SK-N-SH (cell line): Measurements from ENCODE around the gene PON3.

ENCODE experiments used
- CTCF ChIP-seq: fragments of 200-600 bp; sonication (generic); IDR thresholded peaks from 2 replicates; pipeline ENCODE4 v1.6.1; 2017; ENCODE audit warnings: antibody characterized with exemption, mild to moderate bottlenecking, moderate library complexity
- EP300 ChIP-seq, 2 experiments: IDR thresholded peaks; 2 replicates each; pipeline versions ENCODE4 v1.4.0 to v1.6.1; 2012; ENCODE audit warnings: borderline replicate concordance in 1 of 2, low read depth in 1 of 2, low read length in 1 of 2
- EZH2phosphoT487 ChIP-seq: fragments of 200-600 bp; sonication (generic); IDR thresholded peaks from 2 replicates; pipeline ENCODE4 v1.6.1; 2017; ENCODE audit warnings: low read depth, mixed run types, mild to moderate bottlenecking, antibody characterized with exemption, moderate library complexity, borderline replicate concordance
- FOXJ3 ChIP-seq: sonication (generic); formaldehyde crosslinking; IDR thresholded peaks from 2 replicates; pipeline ENCODE4 v1.5.1; 2020; ENCODE audit warnings: mild to moderate bottlenecking, missing genetic modification reagents
- FOXM1 ChIP-seq: IDR thresholded peaks from 2 replicates; pipeline ENCODE4 v1.4.0; 2012; ENCODE audit warnings: low read depth, mild to moderate bottlenecking
- GABPA ChIP-seq: IDR thresholded peaks from 2 replicates; pipeline ENCODE4 v1.4.0; 2012; ENCODE audit warnings: low read depth, mild to moderate bottlenecking
- GATA2 ChIP-seq: sonication (generic); formaldehyde crosslinking; IDR thresholded peaks from 2 replicates; pipeline ENCODE4 v1.5.0; 2020; ENCODE audit warnings: mild to moderate bottlenecking, missing genetic modification reagents
- MAX ChIP-seq: IDR thresholded peaks from 2 replicates; pipeline ENCODE4 v1.4.0; 2012; ENCODE audit warnings: low read depth
- MXI1 ChIP-seq: IDR thresholded peaks from 2 replicates; pipeline ENCODE4 v1.6.1; 2012; ENCODE audit warnings: mild to moderate bottlenecking, low read depth, low read length, improper control_type of control experiment
- NRF1 ChIP-seq: IDR thresholded peaks from 2 replicates; pipeline ENCODE4 v1.6.1; 2012; ENCODE audit warnings: low read depth, mild to moderate bottlenecking, low read length
- RCOR1 ChIP-seq: fragments of 150-350 bp; IDR thresholded peaks from 2 replicates; pipeline ENCODE4 v1.6.1; 2017; ENCODE audit warnings: antibody characterized with exemption, low read length
- TAF1 ChIP-seq: IDR thresholded peaks from 2 replicates; pipeline ENCODE4 v1.6.1; 2012; ENCODE audit warnings: low read depth, mild to moderate bottlenecking, low read length, moderate library complexity, borderline replicate concordance
- USF2 ChIP-seq: fragments of 150-350 bp; IDR thresholded peaks from 2 replicates; pipeline ENCODE4 v1.6.1; 2017; ENCODE audit warnings: antibody characterized with exemption, low read length, low read depth, borderline replicate concordance
- TF ChIP-seq, protein P1 (sequence below): fragments of 150-350 bp; IDR thresholded peaks from 2 replicates; pipeline ENCODE4 v1.6.1; 2016; ENCODE audit warnings: mild to moderate bottlenecking, low read depth, low read length

DNA sequence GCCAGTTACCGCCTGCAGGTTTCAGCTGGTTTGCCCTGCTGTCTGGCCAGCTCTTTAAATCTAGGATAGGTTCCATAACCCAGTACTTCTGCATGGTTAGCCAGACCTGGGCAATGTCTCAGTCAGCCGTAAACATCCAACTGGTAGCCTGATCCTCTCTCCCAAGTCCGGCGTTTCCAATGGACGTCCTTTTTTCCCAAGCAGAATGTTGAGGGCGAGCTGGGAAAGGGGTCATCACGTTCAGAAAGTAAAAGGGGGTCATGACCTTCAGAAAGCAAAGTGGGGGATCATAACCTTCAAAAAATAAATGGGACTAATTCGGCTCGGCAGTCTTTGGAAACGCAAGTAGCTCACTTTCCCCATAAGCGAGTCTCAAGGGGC lies 430 bp downstream of the PON3 start:
- TF ChIP-seq CTCF: no peak
- TF ChIP-seq TAF1: no peak
- TF ChIP-seq USF2: no peak
- no peak for TF ChIP-seq GABPA
- TF ChIP-seq, protein P1, sequence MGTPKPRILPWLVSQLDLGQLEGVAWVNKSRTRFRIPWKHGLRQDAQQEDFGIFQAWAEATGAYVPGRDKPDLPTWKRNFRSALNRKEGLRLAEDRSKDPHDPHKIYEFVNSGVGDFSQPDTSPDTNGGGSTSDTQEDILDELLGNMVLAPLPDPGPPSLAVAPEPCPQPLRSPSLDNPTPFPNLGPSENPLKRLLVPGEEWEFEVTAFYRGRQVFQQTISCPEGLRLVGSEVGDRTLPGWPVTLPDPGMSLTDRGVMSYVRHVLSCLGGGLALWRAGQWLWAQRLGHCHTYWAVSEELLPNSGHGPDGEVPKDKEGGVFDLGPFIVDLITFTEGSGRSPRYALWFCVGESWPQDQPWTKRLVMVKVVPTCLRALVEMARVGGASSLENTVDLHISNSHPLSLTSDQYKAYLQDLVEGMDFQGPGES: no peak
- no peak for TF ChIP-seq EP300 (IDR thresholded peaks at IDR 0.05; ENCODE audit: borderline replicate concordance in 1 of 2, low read depth in 1 of 2, low read length in 1 of 2)
- no peak for TF ChIP-seq FOXJ3 (CRISPR knock-in tag)
- no peak for TF ChIP-seq EZH2phosphoT487
- TF ChIP-seq RCOR1: no peak
- TF ChIP-seq NRF1: no peak
- no peak for TF ChIP-seq MAX
- no peak for TF ChIP-seq MXI1
- TF ChIP-seq FOXM1: no peak
- no peak for TF ChIP-seq GATA2
